HepG2 (cell line): ENCODE measurements around the gene SLC34A3. TPM values are rescaled to one million over a fixed set of nuclear protein-coding genes. Genes with fewer than 3 reads are reported as not detected.

ENCODE experiments used
- AGO2 ChIP-seq: fragments of 200-400 bp; formaldehyde crosslinking; optimal IDR thresholded peaks from 2 replicates; pipeline ENCODE3; 2017; ENCODE audit warnings: mild to moderate bottlenecking, low read depth, low read length, moderate library complexity
- CAMTA2 ChIP-seq: sonication (generic); formaldehyde crosslinking; IDR thresholded peaks from 2 replicates; pipeline ENCODE4 v1.4.0; 2020; ENCODE audit warnings: mild to moderate bottlenecking, missing genetic modification reagents, borderline replicate concordance
- CCAR2 ChIP-seq: fragments of 200-400 bp; formaldehyde crosslinking; optimal IDR thresholded peaks from 2 replicates; pipeline ENCODE3; 2018; ENCODE audit warnings: low read depth, mild to moderate bottlenecking, low read length, moderate library complexity
- FIP1L1 ChIP-seq: fragments of 200-400 bp; formaldehyde crosslinking; IDR thresholded peaks from 2 replicates; pipeline ENCODE4 v1.6.1; 2018; ENCODE audit warnings: low read depth, mild to moderate bottlenecking, low read length, moderate library complexity, borderline replicate concordance; ENCODE audit not compliant: insufficient read depth
- GFI1 ChIP-seq: sonication (generic); formaldehyde crosslinking; IDR thresholded peaks from 2 replicates; pipeline ENCODE4 v1.5.0; 2020; ENCODE audit warnings: missing genetic modification reagents, mild to moderate bottlenecking, borderline replicate concordance
- HMGA1 ChIP-seq: sonication (generic); formaldehyde crosslinking; conservative IDR thresholded peaks from 2 replicates; pipeline ENCODE4 v1.4.0; 2020; ENCODE audit warnings: missing genetic modification reagents
- IKZF1 ChIP-seq: fragments of 450-650 bp; IDR thresholded peaks from 2 replicates; pipeline ENCODE4 v1.7.1; 2016
- IKZF4 ChIP-seq: sonication (generic); formaldehyde crosslinking; IDR thresholded peaks from 2 replicates; pipeline ENCODE4 v1.5.1; 2020; ENCODE audit warnings: borderline replicate concordance, mild to moderate bottlenecking, low read depth, missing genetic modification reagents; ENCODE audit errors: not compliant biosample characterization
- KDM1A ChIP-seq: IDR thresholded peaks from 2 replicates; pipeline ENCODE4 v1.6.1; 2016; ENCODE audit warnings: missing compliant biosample characterization
- MAF1 ChIP-seq: sonication (generic); formaldehyde crosslinking; IDR thresholded peaks from 2 replicates; pipeline ENCODE4 v1.5.0; 2020; ENCODE audit warnings: missing genetic modification reagents, borderline replicate concordance
- MAX ChIP-seq: IDR thresholded peaks from 2 replicates; pipeline ENCODE4 v1.6.1; 2012; ENCODE audit warnings: inconsistent platforms
- MBD4 ChIP-seq: IDR thresholded peaks from 2 replicates; pipeline ENCODE4 v1.6.1; 2012; ENCODE audit warnings: low read length, inconsistent platforms, borderline replicate concordance
- MXD3 ChIP-seq: IDR thresholded peaks from 2 replicates; pipeline ENCODE4 v1.6.1; 2016; ENCODE audit warnings: mild to moderate bottlenecking, missing biosample characterization, missing genetic modification reagents
- NR2F6 ChIP-seq, 2 experiments: IDR thresholded peaks; 2 replicates each; pipeline ENCODE4 v1.6.1; 2016; ENCODE audit warnings: antibody characterized with exemption in 1 of 2, mild to moderate bottlenecking in 1 of 2
- SCMH1 ChIP-seq: sonication (generic); formaldehyde crosslinking; IDR thresholded peaks from 2 replicates; pipeline ENCODE4 v1.9.0; 2021; ENCODE audit warnings: missing genetic modification reagents, mild to moderate bottlenecking, borderline replicate concordance
- U2AF1 ChIP-seq: fragments of 200-400 bp; formaldehyde crosslinking; optimal IDR thresholded peaks from 2 replicates; pipeline ENCODE3; 2017; ENCODE audit warnings: mild to moderate bottlenecking, low read depth, low read length
- ZC3H4 ChIP-seq: sonication (generic); formaldehyde crosslinking; IDR thresholded peaks from 2 replicates; pipeline ENCODE4 v1.4.0; 2020; ENCODE audit warnings: missing genetic modification reagents, borderline replicate concordance
- ZNF230 ChIP-seq: sonication (generic); formaldehyde crosslinking; IDR thresholded peaks from 2 replicates; pipeline ENCODE4 v1.4.0; 2020; ENCODE audit warnings: mild to moderate bottlenecking, missing genetic modification reagents
- ZNF253 ChIP-seq: sonication (generic); formaldehyde crosslinking; IDR thresholded peaks from 2 replicates; pipeline ENCODE4 v1.8.0; 2022; ENCODE audit warnings: mild to moderate bottlenecking, missing genetic modification reagents, borderline replicate concordance
- ZNF264 ChIP-seq: sonication (generic); formaldehyde crosslinking; IDR thresholded peaks from 2 replicates; pipeline ENCODE4 v1.4.0; 2020; ENCODE audit warnings: missing genetic modification reagents
- ZNF331 ChIP-seq: sonication (generic); formaldehyde crosslinking; IDR thresholded peaks from 2 replicates; pipeline ENCODE4 v1.4.0; 2020; ENCODE audit warnings: missing genetic modification reagents
- ZNF33B ChIP-seq: sonication (generic); formaldehyde crosslinking; IDR thresholded peaks from 2 replicates; pipeline ENCODE4 v1.5.1; 2020; ENCODE audit warnings: mild to moderate bottlenecking, missing genetic modification reagents
- ZNF749 ChIP-seq: sonication (generic); formaldehyde crosslinking; IDR thresholded peaks from 2 replicates; pipeline ENCODE4 v1.8.0; 2022; ENCODE audit warnings: mild to moderate bottlenecking, missing genetic modification reagents, moderate library complexity, borderline replicate concordance
- ZSCAN20 ChIP-seq: sonication (generic); formaldehyde crosslinking; IDR thresholded peaks from 2 replicates; pipeline ENCODE4 v1.4.0; 2020; ENCODE audit warnings: missing genetic modification reagents, mild to moderate bottlenecking, borderline replicate concordance
- polyA plus RNA-seq, 8 experiments: library from polyadenylated mRNA; depleted of rRNA in 3 of 8; stranded (reverse) in 7 of 8; unstranded in 1 of 8; fragments of >200 nt; fragmentation: Illumina TruSeq in 4 of 8; extraction: Trizol in 4 of 8; gene quantifications; 2 replicates each; pipeline versions ENCODE4 v1.2.1 to v1.2.3, GENCODE V29; 2011 to 2016; ENCODE audit warnings: low read depth in 4 of 8, missing spikeins in 1 of 8, mixed read lengths in 1 of 8; ENCODE audit not compliant: insufficient read depth in 1 of 8
- total RNA-seq, 5 experiments: library from RNA; depleted of rRNA; stranded (reverse); fragments of >200 nt; fragmentation: Illumina TruSeq; extraction: Trizol; gene quantifications; 2 replicates each; pipeline ENCODE4 v1.2.3, GENCODE V29; 2016; ENCODE audit warnings: low read depth in 1 of 5
- TF ChIP-seq, protein P1 (sequence below): sonication (generic); formaldehyde crosslinking; IDR thresholded peaks from 2 replicates; pipeline ENCODE4 v1.4.0; 2020; ENCODE audit warnings: mild to moderate bottlenecking, missing genetic modification reagents
- TF ChIP-seq, protein P2 (sequence below): sonication (generic); formaldehyde crosslinking; IDR thresholded peaks from 2 replicates; pipeline ENCODE4 v1.4.0; 2020; ENCODE audit warnings: missing genetic modification reagents
- TF ChIP-seq, protein P3 (sequence below): sonication (generic); formaldehyde crosslinking; IDR thresholded peaks from 2 replicates; pipeline ENCODE4 v1.8.0; 2023; ENCODE audit warnings: mild to moderate bottlenecking, missing genetic modification reagents

The SLC34A3 gene
- total and polyA plus RNA-seq, 2 of the 13 experiments (the other 11 are each of a cell fraction or from before 2014, with no cell fraction given) = 0.07 to 1.0 TPM

DNA sequence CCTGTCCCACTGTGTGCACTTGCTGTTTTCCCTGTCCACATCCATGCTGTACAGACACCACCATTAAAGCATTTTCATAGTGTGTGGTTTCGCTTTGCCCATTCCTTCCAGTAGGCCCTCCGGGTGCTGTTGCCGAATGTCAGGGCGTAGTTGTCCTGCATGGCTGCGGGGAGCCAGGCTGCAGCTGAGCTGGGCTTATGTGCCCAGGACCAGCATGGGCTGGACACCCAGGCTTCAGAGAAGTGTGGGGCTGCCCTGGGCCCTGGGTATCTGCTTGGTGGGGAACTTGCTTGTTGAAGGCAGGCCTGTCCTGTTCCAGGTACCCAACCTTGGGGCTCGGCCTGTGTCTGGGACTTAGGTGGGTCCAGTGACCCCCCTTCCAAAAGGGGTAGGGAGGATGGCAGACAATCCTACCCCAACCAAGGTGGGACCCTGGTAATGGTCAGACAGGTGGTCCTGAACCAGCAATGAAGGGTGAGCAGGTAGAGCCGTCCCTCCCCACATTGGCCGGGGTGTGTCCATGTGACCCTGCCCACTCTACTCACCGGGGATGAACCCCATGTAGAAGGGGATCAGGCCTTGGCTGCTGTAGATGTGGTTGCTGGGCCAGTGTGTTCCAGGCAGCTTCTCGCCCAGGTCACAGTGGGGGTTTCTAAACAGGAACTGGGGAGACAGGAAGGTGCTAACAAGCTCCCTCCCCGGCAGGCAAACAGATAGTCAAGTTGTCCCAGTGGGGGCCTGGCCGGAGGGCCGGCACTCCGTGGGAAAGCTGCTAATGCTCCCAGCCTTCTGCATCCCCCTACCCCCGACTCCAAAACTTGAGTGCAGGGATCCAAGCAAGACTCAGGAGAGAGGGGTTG lies 13.2 kb downstream of the SLC34A3 start (continued):
- TF ChIP-seq ZNF230 (CRISPR knock-in tag) = no peak
- 0 out of 2 replicates have a peak, but pooled peaks have one; percentile 7 for TF ChIP-seq ZNF331
- no peak for TF ChIP-seq KDM1A (CRISPR knock-in tag)
- TF ChIP-seq, protein P1, sequence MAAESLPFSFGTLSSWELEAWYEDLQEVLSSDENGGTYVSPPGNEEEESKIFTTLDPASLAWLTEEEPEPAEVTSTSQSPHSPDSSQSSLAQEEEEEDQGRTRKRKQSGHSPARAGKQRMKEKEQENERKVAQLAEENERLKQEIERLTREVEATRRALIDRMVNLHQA = no peak
- TF ChIP-seq MAX = no peak
- TF ChIP-seq CAMTA2 (CRISPR knock-in tag) = no peak
- TF ChIP-seq MAF1 (CRISPR knock-in tag) = no peak
- no peak for TF ChIP-seq ZNF253 (CRISPR knock-in tag)
- TF ChIP-seq, protein P2, sequence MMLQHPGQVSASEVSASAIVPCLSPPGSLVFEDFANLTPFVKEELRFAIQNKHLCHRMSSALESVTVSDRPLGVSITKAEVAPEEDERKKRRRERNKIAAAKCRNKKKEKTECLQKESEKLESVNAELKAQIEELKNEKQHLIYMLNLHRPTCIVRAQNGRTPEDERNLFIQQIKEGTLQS (CRISPR knock-in tag) = no peak
- TF ChIP-seq ZC3H4 (CRISPR knock-in tag) = no peak
- TF ChIP-seq HMGA1 (CRISPR knock-in tag) = no peak
- no peak for TF ChIP-seq ZSCAN20
- TF ChIP-seq ZNF33B (CRISPR knock-in tag) = no peak
- no peak for TF ChIP-seq IKZF4 (CRISPR knock-in tag)
- no peak for TF ChIP-seq MBD4
- TF ChIP-seq IKZF1 = no peak
- no peak for TF ChIP-seq GFI1 (CRISPR knock-in tag)
- TF ChIP-seq U2AF1 = no peak
- TF ChIP-seq ZNF749 = no peak
- TF ChIP-seq CCAR2 = no peak
- TF ChIP-seq AGO2 = peak; percentile 96
- TF ChIP-seq MXD3 (CRISPR knock-in tag) = no peak
- TF ChIP-seq ZNF264 = no peak
- TF ChIP-seq FIP1L1 = no peak
- TF ChIP-seq, protein P3, sequence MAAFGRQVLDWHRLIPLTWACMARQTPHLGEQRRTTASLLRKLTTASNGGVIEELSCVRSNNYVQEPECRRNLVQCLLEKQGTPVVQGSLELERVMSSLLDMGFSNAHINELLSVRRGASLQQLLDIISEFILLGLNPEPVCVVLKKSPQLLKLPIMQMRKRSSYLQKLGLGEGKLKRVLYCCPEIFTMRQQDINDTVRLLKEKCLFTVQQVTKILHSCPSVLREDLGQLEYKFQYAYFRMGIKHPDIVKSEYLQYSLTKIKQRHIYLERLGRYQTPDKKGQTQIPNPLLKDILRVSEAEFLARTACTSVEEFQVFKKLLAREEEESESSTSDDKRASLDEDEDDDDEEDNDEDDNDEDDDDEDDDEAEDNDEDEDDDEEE (CRISPR knock-in tag) = no peak
- no peak for TF ChIP-seq NR2F6 (IDR thresholded peaks at IDR 0.05)
- TF ChIP-seq NR2F6 (CRISPR knock-in tag; IDR thresholded peaks at IDR 0.05) = no peak
- TF ChIP-seq SCMH1 (CRISPR knock-in tag) = no peak
